ENCODE results near the gene CACNA2D2. TPM values are rescaled to one million over a fixed set of nuclear protein-coding genes. Genes with fewer than 3 reads are reported as not detected.

Gene CACNA2D2
- total RNA-seq, 2 experiments from 2014 or later = 0.60 to 0.62 TPM

GRCh38 chr3:50504681-50505080 is 1.2 kb upstream of the CACNA2D2 start:
- ChIA-PET POLR2A (no interaction called here), CTCF (no interaction called here)
- H3K9me3 Mint-ChIP-seq = no peaks in the 10 kb centered on the region
- no peak overlapping the region for H3K4me3 Mint-ChIP-seq
- no peaks in the 10 kb centered on the region for H3K36me3 Mint-ChIP-seq (ENCODE audit: low read depth)
- no peak for DNase-seq
- H3K27ac Mint-ChIP-seq = no peak overlapping the region
- no peaks in the 10 kb centered on the region for H3K4me1 Mint-ChIP-seq
- peaks cover 40% of the 10 kb centered on the region for H3K27me3 Mint-ChIP-seq

GRCh38 chr3:50502584-50503423 is 630 bp downstream of the CACNA2D2 start:
- CTCF ChIA-PET = interaction anchor here (1.2 kb wide), 1 partner anchor 10 kb away, joined by 3 read pairs; no protein-coding TSS in a partner anchor
- H3K27me3 Mint-ChIP-seq = peaks cover 42% of the 10 kb centered on the region

GRCh38 chr3:50502225-50502583 is 1.2 kb downstream of the CACNA2D2 start:
- peaks cover 42% of the 10 kb centered on the region for H3K27me3 Mint-ChIP-seq
- no peaks in the 10 kb centered on the region for H3K36me3 Mint-ChIP-seq (ENCODE audit: low read depth)
- no peaks in the 10 kb centered on the region for H3K9me3 Mint-ChIP-seq
- no peak overlapping the region for H3K27ac Mint-ChIP-seq
- ChIA-PET POLR2A (no interaction called here), CTCF (interaction anchor here (1.2 kb wide), 1 partner anchor 11 kb away, joined by 3 read pairs; no protein-coding TSS in a partner anchor)
- H3K4me3 Mint-ChIP-seq = peak overlapping the region; percentile 41
- no peak for DNase-seq
- H3K4me1 Mint-ChIP-seq = no peaks in the 10 kb centered on the region

More at GRCh38 chr3:50502584-50503423, 630 bp downstream of the CACNA2D2 start:
- Mint-ChIP-seq H3K27ac (no peak overlapping the region), H3K36me3 (ENCODE audit: low read depth) (no peaks in the 10 kb centered on the region), H3K9me3 (no peaks in the 10 kb centered on the region), H3K4me1 (no peaks in the 10 kb centered on the region), H3K4me3 (peak overlapping the region; percentile 41)
- DNase-seq = no peak
- POLR2A ChIA-PET = no interaction called here

- no peak for DNase-seq
- Mint-ChIP-seq H3K27ac (no peak overlapping the region), H3K4me3 (no peak overlapping the region), H3K4me1 (peaks cover 6% of the 10 kb centered on the region), H3K27me3 (peaks cover 7% of the 10 kb centered on the region), H3K9me3 (no peaks in the 10 kb centered on the region), H3K36me3 (ENCODE audit: low read depth) (no peaks in the 10 kb centered on the region)
- ChIA-PET POLR2A (no interaction called here), CTCF (no interaction called here)
Observed at GRCh38 chr3:50495609-50496423, 7.6 kb downstream of the CACNA2D2 start.

GRCh38 chr3:50494126-50494525 is 9.3 kb downstream of the CACNA2D2 start:
- Mint-ChIP-seq H3K27ac (no peak overlapping the region), H3K4me1 (peaks cover 6% of the 10 kb centered on the region), H3K36me3 (ENCODE audit: low read depth) (no peaks in the 10 kb centered on the region), H3K4me3 (no peak overlapping the region), H3K9me3 (no peaks in the 10 kb centered on the region), H3K27me3 (peaks cover 3% of the 10 kb centered on the region)
- no peak for DNase-seq
- CTCF ChIA-PET = interaction anchor here (0.5 kb wide), 1 partner anchor 184 kb away, joined by 5 read pairs; no protein-coding TSS in a partner anchor
- POLR2A ChIA-PET = no interaction called here

- H3K27ac Mint-ChIP-seq = no peak overlapping the region
- H3K4me3 Mint-ChIP-seq = no peak overlapping the region
- no peak for DNase-seq
- CTCF ChIA-PET = no interaction called here
- H3K4me1 Mint-ChIP-seq = peaks cover 6% of the 10 kb centered on the region
- H3K36me3 Mint-ChIP-seq (ENCODE audit: low read depth) = no peaks in the 10 kb centered on the region
- H3K9me3 Mint-ChIP-seq = no peaks in the 10 kb centered on the region
- POLR2A ChIA-PET = no interaction called here
- no peaks in the 10 kb centered on the region for H3K27me3 Mint-ChIP-seq
Observed at GRCh38 chr3:50493623-50494022, 9.8 kb downstream of the CACNA2D2 start.

- CTCF ChIA-PET = no interaction called here
- DNase-seq = no peak
- Mint-ChIP-seq H3K36me3 (ENCODE audit: low read depth) (no peaks in the 10 kb centered on the region), H3K27ac (no peak overlapping the region), H3K4me3 (no peak overlapping the region), H3K4me1 (peaks cover 6% of the 10 kb centered on the region), H3K9me3 (no peaks in the 10 kb centered on the region), H3K27me3 (no peaks in the 10 kb centered on the region)
- POLR2A ChIA-PET = interaction anchor here (0.5 kb wide), 1 partner anchor 105 kb away, joined by 3 read pairs; no protein-coding TSS in a partner anchor
Observed at GRCh38 chr3:50493086-50493485, 10.3 kb downstream of the CACNA2D2 start.

GRCh38 chr3:50491023-50491422 is 12.4 kb downstream of the CACNA2D2 start:
- Mint-ChIP-seq H3K4me3 (no peak overlapping the region), H3K27ac (no peak overlapping the region), H3K27me3 (no peaks in the 10 kb centered on the region), H3K36me3 (ENCODE audit: low read depth) (no peaks in the 10 kb centered on the region), H3K9me3 (no peaks in the 10 kb centered on the region), H3K4me1 (peaks cover 6% of the 10 kb centered on the region)
- DNase-seq = no peak
- ChIA-PET POLR2A (no interaction called here), CTCF (interaction anchor here (0.6 kb wide), 1 partner anchor 13 kb away, joined by 3 read pairs; no protein-coding TSS in a partner anchor)

GRCh38 chr3:50490424-50490823 is 13.0 kb downstream of the CACNA2D2 start:
- H3K4me1 Mint-ChIP-seq = peaks cover 6% of the 10 kb centered on the region
- no peak overlapping the region for H3K27ac Mint-ChIP-seq
- CTCF ChIA-PET = interaction anchor here (0.6 kb wide), 1 partner anchor 13 kb away, joined by 3 read pairs; no protein-coding TSS in a partner anchor
- no peaks in the 10 kb centered on the region for H3K27me3 Mint-ChIP-seq
- POLR2A ChIA-PET = no interaction called here
- H3K4me3 Mint-ChIP-seq = no peak overlapping the region
- no peak for DNase-seq
- no peaks in the 10 kb centered on the region for H3K36me3 Mint-ChIP-seq (ENCODE audit: low read depth)
- H3K9me3 Mint-ChIP-seq = no peaks in the 10 kb centered on the region

- Mint-ChIP-seq H3K4me3 (no peak overlapping the region), H3K27me3 (no peaks in the 10 kb centered on the region), H3K27ac (no peak overlapping the region), H3K4me1 (no peaks in the 10 kb centered on the region), H3K36me3 (ENCODE audit: low read depth) (no peaks in the 10 kb centered on the region), H3K9me3 (no peaks in the 10 kb centered on the region)
- no peak for DNase-seq
- POLR2A ChIA-PET = no interaction called here
- CTCF ChIA-PET = interaction anchor here (0.8 to 2.5 kb wide), 3 partner anchors 13 to 58 kb away, joined by 3 to 11 read pairs (median 3); no protein-coding TSS in a partner anchor
Observed at GRCh38 chr3:50487181-50487580, 16.3 kb downstream of the CACNA2D2 start.

- H3K27me3 Mint-ChIP-seq = no peaks in the 10 kb centered on the region
- no peaks in the 10 kb centered on the region for H3K9me3 Mint-ChIP-seq
- CTCF ChIA-PET = interaction anchor here (0.6 to 2.5 kb wide), 4 partner anchors 12 to 1176 kb away, joined by 3 to 11 read pairs (median 3); no protein-coding TSS in a partner anchor
- H3K27ac Mint-ChIP-seq = no peak overlapping the region
- DNase-seq = no peak
- POLR2A ChIA-PET = no interaction called here
- no peak overlapping the region for H3K4me3 Mint-ChIP-seq
- no peaks in the 10 kb centered on the region for H3K4me1 Mint-ChIP-seq
- H3K36me3 Mint-ChIP-seq (ENCODE audit: low read depth) = no peaks in the 10 kb centered on the region
Observed at GRCh38 chr3:50486219-50486888, 17.1 kb downstream of the CACNA2D2 start.

- CTCF ChIA-PET = interaction anchor here (2.5 kb wide), 1 partner anchor 10 kb away, joined by 11 read pairs; no protein-coding TSS in a partner anchor
- POLR2A ChIA-PET = no interaction called here
- H3K27ac Mint-ChIP-seq = no peak overlapping the region
- H3K27me3 Mint-ChIP-seq = no peaks in the 10 kb centered on the region
- H3K4me1 Mint-ChIP-seq = peaks cover 5% of the 10 kb centered on the region
- no peaks in the 10 kb centered on the region for H3K36me3 Mint-ChIP-seq (ENCODE audit: low read depth)
- H3K9me3 Mint-ChIP-seq = no peaks in the 10 kb centered on the region
- no peak for DNase-seq
- no peak overlapping the region for H3K4me3 Mint-ChIP-seq
Observed at GRCh38 chr3:50484722-50485121, 18.7 kb downstream of the CACNA2D2 start.

Measured in activated CD4-positive, alpha-beta T cell treated with anti-CD3 and anti-CD28 coated beads, Interleukin-2, amount 10 ng/mL, durations not matched to agents 7 days and 5 days (primary cell).